ENCODE results near the gene USP44. TPM values are rescaled to one million over a fixed set of nuclear protein-coding genes. Genes with fewer than 3 reads are reported as not detected.

USP44 gene
- total RNA-seq, 1 experiment from 2014 or later = not detected

- no peak overlapping the region for H3K4me3 Mint-ChIP-seq (ENCODE audit: unreplicated experiment)
- peaks cover 74% of the 10 kb centered on the region for H3K36me3 Mint-ChIP-seq (ENCODE audit: insufficient read depth, unreplicated experiment)
- CTCF ChIA-PET = no interaction called here
- H3K27me3 Mint-ChIP-seq (ENCODE audit: insufficient read depth, unreplicated experiment) = no peaks in the 10 kb centered on the region
- intact Hi-C loops (cut with micrococcal nuclease) = no loop called here
- peaks cover 1% of the 10 kb centered on the region for H3K9me3 Mint-ChIP-seq (ENCODE audit: unreplicated experiment)
- DNase-seq (ENCODE audit: unreplicated experiment) = no peak
- POLR2A ChIA-PET = interaction anchor here (0.8 kb wide), 1 partner anchor 397 kb away, joined by 3 read pairs; no protein-coding TSS in a partner anchor
- H3K4me1 Mint-ChIP-seq (ENCODE audit: insufficient read depth, unreplicated experiment) = peaks cover 25% of the 10 kb centered on the region
- no TSS peak for BruUV-seq (replicated peaks)
- H3K27ac Mint-ChIP-seq (ENCODE audit: low read depth, unreplicated experiment) = peak overlapping the region; percentile 35
- no peak for TF ChIP-seq CTCF (IDR thresholded peaks at IDR 0.05; ENCODE audit: unreplicated experiment)
Observed at GRCh38 chr12:95481072-95481471, 70.2 kb downstream of the USP44 start.

GRCh38 chr12:95480230-95480629 is 71.0 kb downstream of the USP44 start:
- CTCF ChIA-PET = no interaction called here
- no peak for DNase-seq (ENCODE audit: unreplicated experiment)
- no peak overlapping the region for H3K4me3 Mint-ChIP-seq (ENCODE audit: unreplicated experiment)
- POLR2A ChIA-PET = no interaction called here
- H3K27ac Mint-ChIP-seq (ENCODE audit: low read depth, unreplicated experiment) = peak overlapping the region; percentile 35
- BruUV-seq (replicated peaks) = no TSS peak
- H3K27me3 Mint-ChIP-seq (ENCODE audit: insufficient read depth, unreplicated experiment) = no peaks in the 10 kb centered on the region
- H3K9me3 Mint-ChIP-seq (ENCODE audit: unreplicated experiment) = peaks cover 7% of the 10 kb centered on the region
- no peak for TF ChIP-seq CTCF (IDR thresholded peaks at IDR 0.05; ENCODE audit: unreplicated experiment)
- peaks cover 76% of the 10 kb centered on the region for H3K36me3 Mint-ChIP-seq (ENCODE audit: insufficient read depth, unreplicated experiment)
- peaks cover 31% of the 10 kb centered on the region for H3K4me1 Mint-ChIP-seq (ENCODE audit: insufficient read depth, unreplicated experiment)
- intact Hi-C loops (cut with micrococcal nuclease) = no loop called here

GRCh38 chr12:95474660-95474958 is 76.7 kb downstream of the USP44 start:
- ChIA-PET POLR2A (interaction anchor here (0.7 to 4.6 kb wide), 48 partner anchors 9 to 1971 kb away, joined by 3 to 81 read pairs (median 6); partner anchors contain the start of genes FGD6, NDUFA12, NR2C1 and VEZT), CTCF (interaction anchor here (0.6 to 0.8 kb wide), 3 partner anchors 260 to 385 kb away, joined by 3 read pairs; no protein-coding TSS in a partner anchor)
- intact Hi-C loops (cut with micrococcal nuclease) = loop anchor here (2.0 to 10.0 kb wide), 4 partner anchors 77 to 358 kb away; no protein-coding TSS in a partner anchor
- H3K4me1 Mint-ChIP-seq (ENCODE audit: insufficient read depth, unreplicated experiment) = peaks cover 20% of the 10 kb centered on the region
- TF ChIP-seq CTCF (IDR thresholded peaks at IDR 0.05; ENCODE audit: unreplicated experiment) = no peak
- H3K27ac Mint-ChIP-seq (ENCODE audit: low read depth, unreplicated experiment) = peak overlapping the region; percentile 99
- H3K4me3 Mint-ChIP-seq (ENCODE audit: unreplicated experiment) = peak overlapping the region; percentile 90
- peaks cover 7% of the 10 kb centered on the region for H3K9me3 Mint-ChIP-seq (ENCODE audit: unreplicated experiment)
- H3K27me3 Mint-ChIP-seq (ENCODE audit: insufficient read depth, unreplicated experiment) = no peaks in the 10 kb centered on the region
- peaks cover 39% of the 10 kb centered on the region for H3K36me3 Mint-ChIP-seq (ENCODE audit: insufficient read depth, unreplicated experiment)
- BruUV-seq (replicated peaks) = no TSS peak
- DNase-seq (ENCODE audit: unreplicated experiment) = peak; percentile 25

- BruUV-seq (replicated peaks) = TSS peak; percentile 64
Observed at GRCh38 chr12:95473884-95474659, 77.2 kb downstream of the USP44 start, which contains the start of gene METAP2. METAP2 (plus strand) TSS chr12:95474152; CDS start chr12:95474180, 28 bp downstream.

More at GRCh38 chr12:95473884-95474659, 77.2 kb downstream of the USP44 start, which contains the start of gene METAP2:
- intact Hi-C loops (cut with micrococcal nuclease) = loop anchor here (2.0 to 10.0 kb wide), 4 partner anchors 77 to 357 kb away; no protein-coding TSS in a partner anchor
- Mint-ChIP-seq H3K27me3 (ENCODE audit: insufficient read depth, unreplicated experiment) (no peaks in the 10 kb centered on the region), H3K4me1 (ENCODE audit: insufficient read depth, unreplicated experiment) (peaks cover 16% of the 10 kb centered on the region), H3K36me3 (ENCODE audit: insufficient read depth, unreplicated experiment) (peaks cover 33% of the 10 kb centered on the region), H3K27ac (ENCODE audit: low read depth, unreplicated experiment) (peak within 1 kb of the TSS; percentile 99), H3K9me3 (ENCODE audit: unreplicated experiment) (peaks cover 7% of the 10 kb centered on the region), H3K4me3 (ENCODE audit: unreplicated experiment) (peak within 1 kb of the TSS; percentile 90)
- peak; percentile 98 for DNase-seq (ENCODE audit: unreplicated experiment)
- TF ChIP-seq CTCF (IDR thresholded peaks at IDR 0.05; ENCODE audit: unreplicated experiment) = no peak
- ChIA-PET CTCF (interaction anchor here (0.5 to 1.1 kb wide), 6 partner anchors 9 to 619 kb away, joined by 3 to 4 read pairs (median 3); no protein-coding TSS in a partner anchor), POLR2A (interaction anchor here (0.6 to 4.6 kb wide), 74 partner anchors 9 to 1970 kb away, joined by 3 to 81 read pairs (median 4); partner anchors contain the start of genes FGD6, NDUFA12, NR2C1 and VEZT)

Data from MCF 10A (cell line).